ENCODE results near the gene MROH9. TPM values are rescaled to one million over a fixed set of nuclear protein-coding genes. Genes with fewer than 3 reads are reported as not detected.

The MROH9 gene
- total and polyA plus RNA-seq, 2 experiments from 2014 or later, result 0.16 TPM; not detected in 1

- Histone ChIP-seq H3F3A (ENCODE audit: insufficient read depth) (no peaks in the 10 kb centered on the region), H3K4me2 (ENCODE audit: unreplicated experiment) (no peak overlapping the region), H3K27me3 (replicated peaks; ENCODE audit: insufficient read depth) (0 out of 2 replicates have a peak, but pooled peaks cover 5% of the 10 kb centered on the region), H3K4me3 (no peak overlapping the region), H4K20me1 (ENCODE audit: insufficient read depth) (no peaks in the 10 kb centered on the region), H3K27ac (no peak overlapping the region), H3K9ac (no peak overlapping the region), H3K79me2 (ENCODE audit: insufficient read depth) (no peaks in the 10 kb centered on the region), H3K36me3 (ENCODE audit: low read depth) (no peaks in the 10 kb centered on the region), H3K9me3 (ENCODE audit: low read depth) (no peaks in the 10 kb centered on the region), H3K4me1 (ENCODE audit: insufficient read depth) (no peaks in the 10 kb centered on the region), H3K9me2 (ENCODE audit: insufficient read depth) (no peaks in the 10 kb centered on the region), H2AFZ (no peak overlapping the region)
- in situ Hi-C loops (cut with MboI), result no loop called here
- no peak for TF ChIP-seq EZH2phosphoT487 (IDR thresholded peaks at IDR 0.05; ENCODE audit: insufficient read depth, low read depth)
- no peak for TF ChIP-seq EZH2 (IDR thresholded peaks at IDR 0.05; ENCODE audit: insufficient read depth, poor library complexity, severe bottlenecking)
- DNase-seq, result no peak
- 28 to 43% methylated on average over 2 of the region's 2 CpGs for WGBS, 2 experiments (ENCODE audit: low coverage in 1 of 2, low lambda C conversion rate in 2 of 2, missing lambda C conversion rate in 2 of 2)
These were observed 82.1 kb downstream of the MROH9 start for GRCh38 chr1:171017426-171017825.

DNA sequence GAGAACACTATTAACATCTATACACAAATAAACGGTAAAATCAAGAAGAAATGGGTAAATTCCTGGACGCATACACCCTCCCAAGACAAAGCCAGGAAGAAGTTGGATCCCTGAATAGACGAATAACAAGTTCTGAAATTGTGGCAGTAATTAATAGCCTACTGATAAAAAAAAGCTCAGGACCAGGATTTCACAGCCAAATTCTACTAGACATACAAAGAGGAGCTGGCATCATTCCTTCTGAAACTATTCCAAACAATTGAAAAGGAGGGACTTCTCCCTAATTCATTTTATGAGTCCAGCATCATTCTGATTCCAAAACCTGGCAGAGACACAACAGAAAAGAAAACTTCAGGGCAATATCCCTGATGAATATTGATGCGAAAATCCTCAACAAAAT is 84.6 kb downstream of the MROH9 start:
- no peaks in the 10 kb centered on the region for H3K9me3 ChIP-seq (ENCODE audit: low read depth)

DNA sequence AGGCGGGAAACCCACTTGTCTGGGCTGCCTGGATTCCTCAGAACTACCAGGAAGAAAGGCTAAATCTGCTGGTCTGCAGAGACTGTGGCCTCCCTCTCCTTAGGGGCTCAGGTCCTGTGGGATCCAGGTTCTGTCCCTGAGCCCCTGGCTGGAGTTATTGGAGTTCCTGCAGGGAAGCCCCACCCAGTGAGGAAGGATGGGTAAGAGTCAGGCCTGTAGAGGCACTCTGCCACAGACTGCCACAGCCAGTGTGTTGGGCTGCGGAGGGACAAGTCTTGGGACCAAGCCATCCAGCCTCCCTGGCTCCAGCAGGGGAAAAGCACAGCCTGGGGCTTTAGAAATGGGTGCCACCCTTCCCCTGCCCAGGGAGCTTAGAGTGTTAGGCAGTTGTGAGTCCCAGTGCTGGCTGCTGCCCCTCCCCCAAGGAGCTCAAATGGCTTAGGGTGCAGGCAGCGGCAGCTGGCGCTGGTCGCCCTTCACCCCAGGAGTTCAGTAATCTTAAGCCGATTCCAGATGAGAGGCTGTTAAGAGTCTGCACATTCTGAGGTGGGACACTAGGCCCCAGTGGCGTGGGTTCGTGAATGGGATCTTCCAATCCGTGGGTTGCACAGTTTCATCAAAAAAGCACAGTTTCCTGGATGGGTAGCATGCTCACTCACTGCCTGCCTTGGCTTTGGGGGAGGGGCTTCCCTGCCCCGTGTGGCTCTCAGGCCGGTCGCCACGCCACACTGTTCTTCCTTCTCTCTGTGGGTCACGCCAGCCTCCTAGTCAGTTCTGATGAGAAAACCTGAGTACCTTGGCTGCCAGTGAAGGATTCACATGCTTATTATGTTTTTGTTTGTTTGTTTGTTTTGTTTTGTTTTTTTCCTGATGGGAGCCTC is 97.7 kb downstream of the MROH9 start:
- Histone ChIP-seq H3K27me3 (replicated peaks; ENCODE audit: insufficient read depth) (0 out of 2 replicates have a peak, but pooled peaks cover 8% of the 10 kb centered on the region), H3K27ac (no peak overlapping the region), H3K9ac (no peak overlapping the region), H3K36me3 (ENCODE audit: low read depth) (no peaks in the 10 kb centered on the region), H3K4me1 (ENCODE audit: insufficient read depth) (no peaks in the 10 kb centered on the region), H4K20me1 (ENCODE audit: insufficient read depth) (no peaks in the 10 kb centered on the region), H2AFZ (no peak overlapping the region), H3K79me2 (ENCODE audit: insufficient read depth) (no peaks in the 10 kb centered on the region), H3K4me3 (no peak overlapping the region), H3K9me2 (ENCODE audit: insufficient read depth) (no peaks in the 10 kb centered on the region), H3F3A (ENCODE audit: insufficient read depth) (no peaks in the 10 kb centered on the region), H3K4me2 (ENCODE audit: unreplicated experiment) (no peak overlapping the region), H3K9me3 (ENCODE audit: low read depth) (no peaks in the 10 kb centered on the region)
- WGBS, 2 experiments (ENCODE audit: low coverage in 1 of 2, low lambda C conversion rate in 2 of 2, missing lambda C conversion rate in 2 of 2), result 52 to 53% methylated on average over 14 of the region's 14 CpGs
- in situ Hi-C loops (cut with MboI), result no loop called here
- TF ChIP-seq EZH2 (IDR thresholded peaks at IDR 0.05; ENCODE audit: insufficient read depth, poor library complexity, severe bottlenecking), result no peak
- TF ChIP-seq EZH2phosphoT487 (IDR thresholded peaks at IDR 0.05; ENCODE audit: insufficient read depth, low read depth), result no peak
- no peak for DNase-seq

More for the DNA sequence above, 84.6 kb downstream of the MROH9 start:
- no peak overlapping the region for H2AFZ ChIP-seq
- no peaks in the 10 kb centered on the region for H3K79me2 ChIP-seq (ENCODE audit: insufficient read depth)
- no peaks in the 10 kb centered on the region for H3F3A ChIP-seq (ENCODE audit: insufficient read depth)
- no peaks in the 10 kb centered on the region for H3K4me1 ChIP-seq (ENCODE audit: insufficient read depth)
- TF ChIP-seq EZH2phosphoT487 (IDR thresholded peaks at IDR 0.05; ENCODE audit: insufficient read depth, low read depth), result no peak
- no peak for TF ChIP-seq EZH2 (IDR thresholded peaks at IDR 0.05; ENCODE audit: insufficient read depth, poor library complexity, severe bottlenecking)
- no peak for DNase-seq
- H3K4me2 ChIP-seq (ENCODE audit: unreplicated experiment), result no peak overlapping the region
- no peaks in the 10 kb centered on the region for H4K20me1 ChIP-seq (ENCODE audit: insufficient read depth)
- H3K27ac ChIP-seq, result no peak overlapping the region
- WGBS, 2 experiments (ENCODE audit: low coverage in 1 of 2, low lambda C conversion rate in 2 of 2, missing lambda C conversion rate in 2 of 2), result 36 to 42% methylated on average over 4 of the region's 4 CpGs
- in situ Hi-C loops (cut with MboI), result no loop called here
- no peak overlapping the region for H3K4me3 ChIP-seq
- 0 out of 2 replicates have a peak, but pooled peaks cover 5% of the 10 kb centered on the region for H3K27me3 ChIP-seq (replicated peaks; ENCODE audit: insufficient read depth)
- H3K9me2 ChIP-seq (ENCODE audit: insufficient read depth), result no peaks in the 10 kb centered on the region
- no peak overlapping the region for H3K9ac ChIP-seq
- no peaks in the 10 kb centered on the region for H3K36me3 ChIP-seq (ENCODE audit: low read depth)

- no peak overlapping the region for H3K4me2 ChIP-seq (ENCODE audit: unreplicated experiment)
- H4K20me1 ChIP-seq (ENCODE audit: insufficient read depth), result no peaks in the 10 kb centered on the region
- H3F3A ChIP-seq (ENCODE audit: insufficient read depth), result no peaks in the 10 kb centered on the region
- H3K9me3 ChIP-seq (ENCODE audit: low read depth), result no peaks in the 10 kb centered on the region
- H3K27ac ChIP-seq, result no peak overlapping the region
- TF ChIP-seq EZH2 (IDR thresholded peaks at IDR 0.05; ENCODE audit: insufficient read depth, poor library complexity, severe bottlenecking) (no peak), EZH2phosphoT487 (IDR thresholded peaks at IDR 0.05; ENCODE audit: insufficient read depth, low read depth) (no peak)
- DNase-seq, result no peak
- no peaks in the 10 kb centered on the region for H3K9me2 ChIP-seq (ENCODE audit: insufficient read depth)
- no peaks in the 10 kb centered on the region for H3K4me1 ChIP-seq (ENCODE audit: insufficient read depth)
- in situ Hi-C loops (cut with MboI), result no loop called here
- H3K9ac ChIP-seq, result no peak overlapping the region
- H2AFZ ChIP-seq, result no peak overlapping the region
- no peaks in the 10 kb centered on the region for H3K27me3 ChIP-seq (replicated peaks; ENCODE audit: insufficient read depth)
- H3K36me3 ChIP-seq (ENCODE audit: low read depth), result no peaks in the 10 kb centered on the region
- H3K79me2 ChIP-seq (ENCODE audit: insufficient read depth), result no peaks in the 10 kb centered on the region
- H3K4me3 ChIP-seq, result no peak overlapping the region
- WGBS, 2 experiments (ENCODE audit: low coverage in 1 of 2, low lambda C conversion rate in 2 of 2, missing lambda C conversion rate in 2 of 2), result 6 to 13% methylated on average over 1 of the region's 1 CpG
These were observed 102.3 kb downstream of the MROH9 start for GRCh38 chr1:171037626-171038025.
